ENCODE results near the gene ADAMTSL1.

Gene ADAMTSL1

GRCh38 chr9:18594837-18595236, 120.9 kb downstream of the ADAMTSL1 start:
- FAIRE-seq (no peak), DNase-seq (ENCODE audit: extremely low spot score, insufficient read length, low read depth) (no peak)

- no peak for DNase-seq (ENCODE audit: extremely low spot score, insufficient read length, low read depth)
- no peak for FAIRE-seq
These were observed 121.6 kb downstream of the ADAMTSL1 start for GRCh38 chr9:18595597-18595996.

GRCh38 chr9:18596920-18597319, 123.0 kb downstream of the ADAMTSL1 start:
- FAIRE-seq (no peak), DNase-seq (ENCODE audit: extremely low spot score, insufficient read length, low read depth) (no peak)

- no peak for FAIRE-seq
- DNase-seq (ENCODE audit: extremely low spot score, insufficient read length, low read depth) = no peak
These were observed 125.0 kb downstream of the ADAMTSL1 start for GRCh38 chr9:18598969-18599368.

- DNase-seq (ENCODE audit: extremely low spot score, insufficient read length, low read depth) (no peak), FAIRE-seq (no peak)
These were observed 127.1 kb downstream of the ADAMTSL1 start for GRCh38 chr9:18601026-18601425.

- no peak for FAIRE-seq
- no peak for DNase-seq (ENCODE audit: extremely low spot score, insufficient read length, low read depth)
These were observed 128.0 kb downstream of the ADAMTSL1 start for GRCh38 chr9:18601956-18602355.

GRCh38 chr9:18604767-18605730, 131.1 kb downstream of the ADAMTSL1 start:
- DNase-seq (ENCODE audit: extremely low spot score, insufficient read length, low read depth) (no peak), FAIRE-seq (no peak)

- FAIRE-seq (no peak), DNase-seq (ENCODE audit: extremely low spot score, insufficient read length, low read depth) (no peak)
These were observed 131.8 kb downstream of the ADAMTSL1 start for GRCh38 chr9:18605766-18606180.

- DNase-seq (ENCODE audit: extremely low spot score, insufficient read length, low read depth) (no peak), FAIRE-seq (no peak)
These were observed 132.3 kb downstream of the ADAMTSL1 start for GRCh38 chr9:18606281-18606680.

- DNase-seq (ENCODE audit: extremely low spot score, insufficient read length, low read depth) = no peak
- no peak for FAIRE-seq
These were observed 132.9 kb downstream of the ADAMTSL1 start for GRCh38 chr9:18606846-18607245.

GRCh38 chr9:18608371-18608770, 134.4 kb downstream of the ADAMTSL1 start:
- no peak for FAIRE-seq
- DNase-seq (ENCODE audit: extremely low spot score, insufficient read length, low read depth) = no peak

GRCh38 chr9:18610956-18611355, 137.0 kb downstream of the ADAMTSL1 start:
- no peak for FAIRE-seq
- no peak for DNase-seq (ENCODE audit: extremely low spot score, insufficient read length, low read depth)

- no peak for DNase-seq (ENCODE audit: extremely low spot score, insufficient read length, low read depth)
- FAIRE-seq = no peak
These were observed 138.0 kb downstream of the ADAMTSL1 start for GRCh38 chr9:18611971-18612370.

GRCh38 chr9:18614116-18614515, 140.2 kb downstream of the ADAMTSL1 start:
- FAIRE-seq (no peak), DNase-seq (ENCODE audit: extremely low spot score, insufficient read length, low read depth) (no peak)

- FAIRE-seq = no peak
- DNase-seq (ENCODE audit: extremely low spot score, insufficient read length, low read depth) = no peak
These were observed 140.7 kb downstream of the ADAMTSL1 start for GRCh38 chr9:18614651-18615050.

- DNase-seq (ENCODE audit: extremely low spot score, insufficient read length, low read depth) = no peak
- FAIRE-seq = no peak
These were observed 143.0 kb downstream of the ADAMTSL1 start for GRCh38 chr9:18616976-18617375.

GRCh38 chr9:18617759-18618158, 143.8 kb downstream of the ADAMTSL1 start:
- DNase-seq (ENCODE audit: extremely low spot score, insufficient read length, low read depth) (no peak), FAIRE-seq (no peak)

- FAIRE-seq (no peak), DNase-seq (ENCODE audit: extremely low spot score, insufficient read length, low read depth) (no peak)
These were observed 144.9 kb downstream of the ADAMTSL1 start for GRCh38 chr9:18618862-18619261.

GRCh38 chr9:18622186-18622836, 148.4 kb downstream of the ADAMTSL1 start:
- DNase-seq (ENCODE audit: extremely low spot score, insufficient read length, low read depth) (no peak), FAIRE-seq (no peak)

GRCh38 chr9:18623221-18624079, 149.5 kb downstream of the ADAMTSL1 start:
- FAIRE-seq = no peak
- no peak for DNase-seq (ENCODE audit: extremely low spot score, insufficient read length, low read depth)

All from GM18507 (cell line).